Stimulated activated CD8-positive, alpha-beta memory T cell treated with anti-CD3 and anti-CD28 coated beads, Interleukin-2, amount 100 ng/mL, for 1 hour (primary cell): ENCODE data around the gene ABL2.

Source experiments
- DNase-seq, 2 donors: peaks; one replicate each; pipeline ENCODE4 v3.0.0-alpha.2; 2020; ENCODE audit warnings: low read depth in 2 of 2

ABL2 gene

DNA sequence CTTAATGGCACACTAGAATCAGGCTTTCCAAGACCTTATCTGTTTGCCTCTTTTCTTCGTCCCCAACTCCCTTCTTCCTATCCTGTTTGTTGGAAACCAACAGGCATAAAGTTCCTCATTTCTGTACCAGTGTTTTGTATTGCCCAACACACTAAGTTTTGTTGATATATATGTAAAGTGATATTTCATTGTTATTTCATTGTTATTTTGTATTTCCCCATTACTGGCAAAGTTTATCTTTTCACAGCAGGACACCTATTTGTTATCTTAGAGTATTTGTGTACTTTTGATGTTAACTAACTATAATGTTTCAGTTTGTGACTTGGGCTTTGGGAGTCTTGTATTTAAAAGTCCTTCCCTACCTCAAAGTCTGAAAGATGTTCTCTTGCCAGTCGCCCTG lies 176.7 kb downstream of the ABL2 start:
- DNase-seq, result no peak
